Prostate gland (tissue), 2 donors: ENCODE data around the gene SYCN. TPM values are rescaled to one million over a fixed set of nuclear protein-coding genes. Genes with fewer than 3 reads are reported as not detected.

Experiments used
- DNase-seq: peaks from one replicate; pipeline ENCODE4 v3.0.0-alpha.2; 2019; ENCODE audit warnings: low spot score
- H3K27ac ChIP-seq, 2 donors: fragments of 200-600 bp; sonication (generic); 2 replicates each; pipeline ENCODE4 v1.5.1; 2017 to 2019
- H3K27me3 ChIP-seq: fragments of 200-600 bp; sonication (generic); replicated peaks from 2 replicates; pipeline ENCODE4 v1.5.1; 2019; ENCODE audit not compliant: insufficient read depth
- H3K36me3 ChIP-seq, 2 donors: fragments of 200-600 bp; sonication (generic); 1 replicate in 1 of 2; 2 replicates in 1 of 2; pipeline versions ENCODE4 v1.5.1 to v1.8.1; 2017 to 2019
- H3K4me1 ChIP-seq: fragments of 200-600 bp; sonication (generic); replicated peaks from 2 replicates; pipeline ENCODE4 v1.5.1; 2019
- H3K4me3 ChIP-seq, 2 donors: fragments of 200-600 bp; sonication (generic); 2 replicates each; pipeline ENCODE4 v1.5.1; 2017 to 2019
- H3K9me3 ChIP-seq: fragments of 200-600 bp; sonication (generic); 2 replicates; pipeline ENCODE4 v1.5.1; 2017
- POLR2A ChIP-seq: fragments of 450-650 bp; IDR thresholded peaks from one replicate; pipeline ENCODE4 v1.6.1; 2016; ENCODE audit warnings: antibody characterized with exemption, mild to moderate bottlenecking
- POLR2AphosphoS5 ChIP-seq: sonication (generic); formaldehyde crosslinking; IDR thresholded peaks from one replicate; pipeline ENCODE4 v1.6.1; 2017; ENCODE audit warnings: antibody characterized with exemption
- WGBS: methylation state at CpG from one replicate; pipeline ENCODE4 v1.1.5; 2018; 5-methylcytosine and 5-hydroxymethylcytosine counted together
- intact Hi-C: fragments of 100-400 bp; cut with DNase I; formaldehyde crosslinking; loops from one replicate; pipeline ENCODE4 v1.14.2; 2022
- total RNA-seq, 2 donors: library from RNA; depleted of rRNA; stranded (reverse); fragments of >200 nt; gene quantifications; one replicate each; pipeline ENCODE4 v1.1.0, GENCODE V29; 2016
- TF ChIP-seq, protein P1 (sequence below), 4 experiments: fragments of 200-600 bp in 2 of 4; fragments of 450-650 bp in 2 of 4; sonication (generic) in 2 of 4; IDR thresholded peaks; 1 replicate in 3 of 4; 2 replicates in 1 of 4; pipeline ENCODE4 v1.5.1; 2016 to 2019; ENCODE audit warnings: antibody characterized with exemption in 4 of 4, mild to moderate bottlenecking in 2 of 4, moderate library complexity in 2 of 4

SYCN gene
- total RNA-seq, 2 donors from 2014 or later, result 165 TPM; not detected in 1

GRCh38 chr19:39209196-39209595 is 5.1 kb upstream of the SYCN start:
- no peaks in the 10 kb centered on the region for H3K36me3 ChIP-seq
- WGBS, result 75% methylated on average over 7 of the region's 7 CpGs
- intact Hi-C loops, result no loop called here
- no peak overlapping the region for H3K4me3 ChIP-seq
- DNase-seq, result no peak
- no peaks in the 10 kb centered on the region for H3K4me1 ChIP-seq
- H3K27ac ChIP-seq, result no peak overlapping the region
- no peaks in the 10 kb centered on the region for H3K9me3 ChIP-seq
- TF ChIP-seq POLR2AphosphoS5, result no peak
- TF ChIP-seq, protein P1, sequence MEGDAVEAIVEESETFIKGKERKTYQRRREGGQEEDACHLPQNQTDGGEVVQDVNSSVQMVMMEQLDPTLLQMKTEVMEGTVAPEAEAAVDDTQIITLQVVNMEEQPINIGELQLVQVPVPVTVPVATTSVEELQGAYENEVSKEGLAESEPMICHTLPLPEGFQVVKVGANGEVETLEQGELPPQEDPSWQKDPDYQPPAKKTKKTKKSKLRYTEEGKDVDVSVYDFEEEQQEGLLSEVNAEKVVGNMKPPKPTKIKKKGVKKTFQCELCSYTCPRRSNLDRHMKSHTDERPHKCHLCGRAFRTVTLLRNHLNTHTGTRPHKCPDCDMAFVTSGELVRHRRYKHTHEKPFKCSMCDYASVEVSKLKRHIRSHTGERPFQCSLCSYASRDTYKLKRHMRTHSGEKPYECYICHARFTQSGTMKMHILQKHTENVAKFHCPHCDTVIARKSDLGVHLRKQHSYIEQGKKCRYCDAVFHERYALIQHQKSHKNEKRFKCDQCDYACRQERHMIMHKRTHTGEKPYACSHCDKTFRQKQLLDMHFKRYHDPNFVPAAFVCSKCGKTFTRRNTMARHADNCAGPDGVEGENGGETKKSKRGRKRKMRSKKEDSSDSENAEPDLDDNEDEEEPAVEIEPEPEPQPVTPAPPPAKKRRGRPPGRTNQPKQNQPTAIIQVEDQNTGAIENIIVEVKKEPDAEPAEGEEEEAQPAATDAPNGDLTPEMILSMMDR (IDR thresholded peaks at IDR 0.05), result no peak
- TF ChIP-seq POLR2A, result no peak
- H3K27me3 ChIP-seq, result no peaks in the 10 kb centered on the region

DNA sequence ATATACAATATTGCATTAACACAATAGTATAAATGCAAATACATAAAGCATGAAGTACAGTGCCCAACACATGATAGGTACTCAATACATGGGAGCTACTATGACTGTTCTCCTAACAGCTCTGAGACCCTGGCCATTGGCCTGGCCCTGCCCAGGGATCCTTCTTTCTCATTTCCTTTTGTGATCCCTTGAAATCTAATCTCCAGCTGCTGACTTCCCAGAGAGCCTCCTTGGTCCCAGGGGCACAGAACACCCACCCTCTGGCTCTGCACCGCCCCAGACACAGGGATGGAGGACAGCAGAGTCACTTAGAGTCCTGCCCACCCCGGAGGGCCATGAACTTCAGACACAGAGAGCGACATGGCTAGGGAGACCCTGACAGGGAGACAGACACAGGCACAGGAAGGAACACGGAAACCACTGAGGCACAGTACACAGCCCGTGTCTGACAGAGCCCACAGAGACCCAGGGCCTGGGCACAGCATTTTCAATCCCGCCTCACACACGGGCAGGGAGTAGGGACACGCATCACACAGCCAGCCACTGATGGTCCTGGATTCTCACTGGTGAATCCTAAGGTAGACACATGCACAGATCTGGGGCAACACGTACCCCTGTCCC is 4.2 kb upstream of the SYCN start:
- Histone ChIP-seq H3K4me3 (no peak overlapping the region), H3K9me3 (no peaks in the 10 kb centered on the region), H3K4me1 (no peaks in the 10 kb centered on the region), H3K27ac (no peak overlapping the region), H3K27me3 (peaks cover 9% of the 10 kb centered on the region), H3K36me3 (no peaks in the 10 kb centered on the region)
- no peak for TF ChIP-seq POLR2A
- TF ChIP-seq POLR2AphosphoS5, result no peak
- TF ChIP-seq, protein P1 (IDR thresholded peaks at IDR 0.05), result no peak
- 74% methylated on average over 9 of the region's 9 CpGs for WGBS
- intact Hi-C loops, result no loop called here
- no peak for DNase-seq

- Histone ChIP-seq H3K4me1 (no peaks in the 10 kb centered on the region), H3K9me3 (no peaks in the 10 kb centered on the region), H3K27me3 (peaks cover 16% of the 10 kb centered on the region), H3K4me3 (no peak overlapping the region), H3K36me3 (no peaks in the 10 kb centered on the region), H3K27ac (no peak overlapping the region)
- 81% methylated on average over 6 of the region's 6 CpGs for WGBS
- intact Hi-C loops, result no loop called here
- DNase-seq, result no peak
- TF ChIP-seq, protein P1 (IDR thresholded peaks at IDR 0.05), result no peak
- TF ChIP-seq POLR2A, result no peak
- TF ChIP-seq POLR2AphosphoS5, result no peak
Observed at GRCh38 chr19:39207293-39207836, 3.3 kb upstream of the SYCN start.

GRCh38 chr19:39206122-39206521 is 2.1 kb upstream of the SYCN start:
- Histone ChIP-seq H3K27ac (no peak overlapping the region), H3K27me3 (peaks cover 17% of the 10 kb centered on the region), H3K36me3 (no peaks in the 10 kb centered on the region), H3K4me1 (no peaks in the 10 kb centered on the region), H3K4me3 (no peak overlapping the region), H3K9me3 (no peaks in the 10 kb centered on the region)
- intact Hi-C loops, result no loop called here
- no peak for TF ChIP-seq POLR2AphosphoS5
- TF ChIP-seq, protein P1 (IDR thresholded peaks at IDR 0.05), result no peak
- no peak for TF ChIP-seq POLR2A
- no peak for DNase-seq
- 89% methylated on average over 6 of the region's 6 CpGs for WGBS

GRCh38 chr19:39205449-39205764 is 1.3 kb upstream of the SYCN start:
- H3K4me1 ChIP-seq, result no peaks in the 10 kb centered on the region
- peaks cover 17% of the 10 kb centered on the region for H3K27me3 ChIP-seq
- intact Hi-C loops, result no loop called here
- H3K4me3 ChIP-seq, result no peak overlapping the region
- H3K36me3 ChIP-seq, result no peaks in the 10 kb centered on the region
- H3K9me3 ChIP-seq, result no peaks in the 10 kb centered on the region
- no peak for TF ChIP-seq POLR2A
- TF ChIP-seq, protein P1 (IDR thresholded peaks at IDR 0.05), result no peak
- TF ChIP-seq POLR2AphosphoS5, result no peak
- H3K27ac ChIP-seq, result no peak overlapping the region
- no peak for DNase-seq
- 83% methylated on average over 3 of the region's 3 CpGs for WGBS
